Smooth muscle cell of trachea (primary cell): ENCODE results near the gene GGA2. TPM values are rescaled to one million over a fixed set of nuclear protein-coding genes. Genes with fewer than 3 reads are reported as not detected.

Experiments
- total RNA-seq: library from RNA; depleted of rRNA; stranded (reverse); fragments of >200 nt; gene quantifications from 2 replicates; pipeline ENCODE4 v1.2.1, GENCODE V29; 2014

Gene GGA2
- 38.4 and 39.0 TPM in 2 replicates for total RNA-seq

GRCh38 chr16:23510164-23510914 lies at the start of gene GGA2:
Gene GGA2 (minus strand): TSS chr16:23510494. CDS start chr16:23510411, 83 bp downstream.

GRCh38 chr16:23556881-23557778 lies 46.8 kb upstream of the GGA2 start, which contains the start of the genes EARS2 and UBFD1:
Gene EARS2 (minus strand): TSS chr16:23557350. CDS start chr16:23557343, 7 bp downstream.
Gene UBFD1 (plus strand): TSS chr16:23557727. CDS start chr16:23557743, 16 bp downstream.

DNA sequence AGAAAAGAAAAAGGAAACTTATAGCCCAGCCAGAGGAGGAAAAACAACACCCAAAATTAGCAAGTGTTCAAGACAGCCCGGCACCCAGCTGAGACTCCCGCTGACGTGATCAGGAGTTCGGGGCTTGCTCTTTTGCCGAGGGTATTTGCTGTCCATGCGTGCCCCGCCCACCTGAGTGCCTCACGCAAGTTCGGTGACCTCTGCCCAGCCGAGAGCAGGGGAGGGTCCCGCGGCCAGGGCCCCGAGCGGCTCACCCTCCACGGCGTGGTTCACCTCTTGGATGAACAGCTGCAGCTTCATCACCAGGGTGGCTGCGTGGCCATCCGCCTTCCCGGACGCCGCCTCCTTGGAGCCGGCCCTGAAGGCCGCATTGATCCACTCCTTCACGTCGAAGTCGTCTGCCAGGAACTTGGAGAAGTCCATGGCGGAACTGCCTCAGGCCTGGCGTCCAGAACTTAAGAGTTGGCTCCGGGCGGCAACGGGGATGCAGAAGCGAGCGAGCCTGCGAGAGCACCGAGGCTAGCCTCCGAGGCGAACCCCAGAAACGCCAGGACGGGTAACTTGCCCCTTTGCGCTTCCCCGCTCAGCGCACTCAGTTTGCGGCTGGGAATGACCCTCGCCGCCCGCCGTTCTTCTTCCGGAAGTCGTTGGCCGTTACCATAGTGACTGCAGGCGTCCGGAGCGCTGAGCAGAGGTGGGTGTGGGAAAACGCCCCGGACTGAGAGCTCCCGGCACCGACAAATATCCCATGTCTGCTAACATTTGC lies 57.5 kb downstream of the GGA2 start, which contains the start of gene COG7:
Gene COG7, minus strand, starts transcription at position 618 of the 766 bp plus-strand sequence. Its CDS starts 195 bp downstream, at position 423.

Other genes with a start within 250 kb of the GGA2 start
- not detected in 2 replicates for gene SCNN1B, start 208.2 kb downstream of the GGA2 start, total RNA-seq
- 18.5 and 26.9 TPM in 2 replicates for gene COG7, start 57.3 kb downstream of the GGA2 start, total RNA-seq
- gene EARS2, start 46.9 kb upstream of the GGA2 start, total RNA-seq, result 38.3 and 48.5 TPM in 2 replicates
- gene UBFD1, start 47.2 kb upstream of the GGA2 start, total RNA-seq, result 71.0 and 152 TPM in 2 replicates
- 32.3 and 71.6 TPM in 2 replicates for gene NDUFAB1, start 85.8 kb upstream of the GGA2 start, total RNA-seq
- 7.0 and 8.4 TPM in 2 replicates for gene PALB2, start 130.8 kb upstream of the GGA2 start, total RNA-seq
- 50.3 and 99.3 TPM in 2 replicates for gene DCTN5, start 131.0 kb upstream of the GGA2 start, total RNA-seq
- 4.6 and 27.1 TPM in 2 replicates for gene PLK1, start 168.4 kb upstream of the GGA2 start, total RNA-seq
- 0.15 and 0.33 TPM in 2 replicates for gene ERN2, start 202.7 kb upstream of the GGA2 start, total RNA-seq
- gene CHP2, start 244.5 kb upstream of the GGA2 start, total RNA-seq, result not detected in 2 replicates